ENCODE results near the gene TNRC6B.
A peak's percentile ranks its signal among the peaks of the same experiment; 100 is the strongest.
"Not testable (repeated sequence)": the region's sequence is repeated elsewhere in the genome, so short reads cannot be mapped to it uniquely, and the experiment has no call there.

The TNRC6B gene

GRCh38 chr22:40376149-40376548 lies 198.4 kb downstream of the TNRC6B start:
- DNase-seq: no peak

GRCh38 chr22:40377931-40378330 lies 200.2 kb downstream of the TNRC6B start:
- no peak for DNase-seq

- not testable (repeated sequence) for DNase-seq
Measured at GRCh38 chr22:40378448-40378847, 200.7 kb downstream of the TNRC6B start.

DNA sequence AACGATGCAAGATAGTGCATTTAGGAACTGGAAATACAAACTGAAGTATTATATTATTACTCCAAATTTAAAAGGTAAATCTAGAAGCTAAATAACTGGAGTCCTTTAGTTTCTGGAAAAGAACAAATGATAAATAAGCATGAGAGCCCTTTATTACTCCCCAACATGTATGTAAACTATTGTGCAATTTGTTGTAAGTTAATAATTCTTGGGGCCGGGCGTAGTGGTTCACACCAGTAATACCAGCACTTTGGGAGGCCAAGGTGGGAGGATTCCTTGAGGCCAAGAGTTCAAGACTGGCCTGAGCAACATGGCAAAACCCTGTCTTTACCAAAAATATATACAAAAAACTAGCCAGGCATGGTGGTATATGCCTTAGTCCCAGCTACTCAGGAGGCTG lies 203.7 kb downstream of the TNRC6B start:
- no peak for DNase-seq

DNA sequence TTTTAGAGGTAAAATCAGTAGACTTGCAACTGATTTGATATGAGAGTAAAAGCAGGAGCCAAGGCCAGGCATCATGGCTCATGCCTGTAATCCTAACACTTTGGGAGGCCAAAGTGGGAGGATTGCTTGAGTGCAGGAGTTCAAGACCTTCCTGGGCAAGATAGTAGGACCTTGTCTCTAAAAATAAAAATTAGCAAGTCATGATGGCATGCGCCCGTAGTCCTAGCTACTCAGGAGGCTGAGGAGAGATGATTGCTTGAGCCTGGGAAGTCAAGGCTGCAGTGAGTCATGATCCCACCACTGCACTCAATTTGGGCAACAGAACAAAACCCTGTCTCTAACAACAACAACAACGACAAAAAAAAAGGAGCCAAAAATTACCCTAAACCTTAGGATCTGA lies 206.2 kb downstream of the TNRC6B start:
- no peak for DNase-seq

DNA sequence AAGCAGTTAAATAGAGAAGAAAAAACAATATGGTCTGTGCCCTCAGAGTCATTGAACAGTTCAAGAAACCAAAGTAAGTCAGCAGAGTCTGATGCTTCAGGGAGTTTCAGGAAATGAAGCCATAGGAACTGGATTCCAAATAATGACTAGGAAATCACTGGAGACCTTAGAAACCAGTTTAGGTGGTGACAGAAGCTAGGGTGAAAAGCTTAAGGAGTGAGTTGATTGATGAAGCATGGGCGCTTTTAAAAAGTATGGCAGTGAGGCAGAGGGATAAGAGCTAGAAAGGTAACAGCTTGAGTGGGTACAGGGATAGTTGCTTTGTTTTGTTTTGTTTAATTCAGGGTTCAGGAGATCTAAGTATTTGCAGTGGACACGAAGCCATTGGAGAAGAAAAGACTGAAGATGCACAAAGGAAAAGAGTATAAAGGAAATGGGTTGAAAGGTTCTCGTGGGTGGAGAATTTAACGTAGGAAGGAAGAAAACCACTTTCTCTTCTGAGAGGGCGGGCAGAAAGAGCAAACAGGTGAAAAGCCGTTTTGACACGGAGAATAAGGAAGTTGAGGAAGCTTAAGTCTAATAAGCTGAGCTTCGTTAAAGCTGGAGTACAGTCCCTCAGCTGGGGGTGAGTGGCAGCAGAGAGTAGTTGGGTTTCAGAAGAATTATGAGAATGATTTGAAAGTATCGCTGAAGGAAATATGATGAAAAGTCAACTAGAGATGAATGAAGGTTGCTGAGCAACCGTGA lies 207.5 kb downstream of the TNRC6B start:
- peak; percentile 39 for DNase-seq

All from activated CD4-positive, alpha-beta T cell treated with anti-CD3 and anti-CD28 coated beads, Interleukin-2, amount 50 U/mL, for 16 hours (primary cell).